HG02798 (cell line): Measurements from ENCODE around the gene MAP2.

Experiments used
- ATAC-seq: cut with Tn5 transposase; IDR thresholded peaks from one replicate; pipeline ENCODE4 v1.9.1; 2021; ENCODE audit warnings: mild to moderate bottlenecking; ENCODE audit not compliant: unreplicated experiment, poor library complexity

The MAP2 gene

DNA sequence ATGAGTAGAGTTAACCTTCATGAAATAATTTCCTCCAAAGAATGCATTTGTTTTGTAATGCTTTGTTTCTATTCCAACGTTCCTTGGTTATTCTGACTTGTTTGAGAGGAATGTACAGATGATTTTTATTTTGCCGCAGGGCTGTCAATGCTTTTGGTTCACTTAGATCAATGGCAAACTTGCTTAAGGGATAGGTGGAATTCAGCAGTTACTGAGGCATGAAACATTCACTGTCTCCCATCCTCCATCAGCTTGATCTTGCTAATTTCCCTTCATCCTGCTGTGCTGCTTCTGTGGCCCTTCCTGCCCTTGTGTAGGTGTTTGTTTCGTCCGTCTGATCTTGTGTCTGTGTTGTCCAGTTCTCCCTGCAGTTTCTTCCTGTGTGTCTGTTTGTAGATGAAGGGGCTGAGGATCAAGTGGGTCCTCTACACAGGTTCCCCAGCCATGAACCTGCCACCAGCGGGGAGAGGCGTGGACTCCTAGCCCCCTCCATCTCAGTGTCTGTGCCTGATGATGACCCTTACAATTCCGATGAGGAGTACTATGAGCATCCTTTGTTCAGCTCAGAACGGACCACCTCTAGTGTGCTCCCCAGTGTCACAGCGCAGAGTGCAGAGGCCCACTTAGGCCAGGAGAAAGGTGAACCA, 263.6 kb downstream of the MAP2 start:
- no peak for ATAC-seq

DNA sequence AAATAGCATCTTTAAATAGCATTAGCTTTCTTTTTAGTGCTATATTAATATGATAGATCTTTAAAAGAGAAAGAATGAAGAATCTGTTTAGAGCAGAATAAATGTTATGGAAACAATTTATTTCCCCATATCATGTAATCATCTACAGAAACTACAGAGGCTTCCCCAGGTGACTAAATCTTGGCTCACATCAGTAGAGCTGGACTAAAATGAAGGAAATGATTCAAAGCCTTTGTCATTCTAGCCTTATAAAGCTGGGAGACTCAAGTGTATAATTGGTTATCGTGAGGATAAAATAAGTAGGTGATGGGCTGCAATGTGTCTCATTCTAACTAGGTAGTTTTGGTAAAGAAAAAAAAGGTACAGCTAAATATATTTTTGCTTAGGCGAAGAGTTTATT, 264.5 kb downstream of the MAP2 start:
- no peak for ATAC-seq

DNA sequence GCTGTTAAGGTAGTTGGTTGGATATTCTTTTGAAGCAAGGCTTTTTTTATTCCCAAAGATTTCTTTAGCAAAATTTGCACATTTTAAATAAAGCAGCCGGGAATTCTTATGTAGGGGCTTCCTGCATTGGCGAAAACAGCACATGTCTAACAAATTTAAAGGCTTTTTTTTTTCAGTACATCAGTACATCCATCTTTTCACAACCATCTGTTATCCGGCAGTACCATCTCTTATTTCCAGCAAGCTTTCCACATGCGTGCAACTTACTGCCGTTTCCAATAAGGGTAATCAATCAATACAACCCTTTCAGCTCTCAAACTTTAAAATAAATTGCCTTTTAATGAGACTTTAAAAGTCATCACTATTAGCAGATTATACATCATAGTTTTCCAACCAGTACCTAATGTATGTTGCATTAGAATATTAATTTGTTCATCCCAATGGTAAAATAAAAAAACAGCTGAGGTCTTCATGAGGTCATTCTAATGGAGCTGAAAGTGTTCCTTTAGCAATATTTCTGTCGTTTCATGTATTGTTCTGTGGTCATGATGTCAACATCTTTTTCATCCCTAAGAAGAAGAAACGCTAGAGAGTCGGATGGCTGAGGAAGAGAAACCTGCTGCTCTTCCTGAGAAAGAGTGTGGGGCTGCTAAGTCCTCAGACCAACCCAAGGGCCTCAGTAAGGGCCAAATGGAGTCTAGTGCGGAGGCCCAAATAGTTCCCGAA, 266.3 kb downstream of the MAP2 start:
- ATAC-seq = no peak

DNA sequence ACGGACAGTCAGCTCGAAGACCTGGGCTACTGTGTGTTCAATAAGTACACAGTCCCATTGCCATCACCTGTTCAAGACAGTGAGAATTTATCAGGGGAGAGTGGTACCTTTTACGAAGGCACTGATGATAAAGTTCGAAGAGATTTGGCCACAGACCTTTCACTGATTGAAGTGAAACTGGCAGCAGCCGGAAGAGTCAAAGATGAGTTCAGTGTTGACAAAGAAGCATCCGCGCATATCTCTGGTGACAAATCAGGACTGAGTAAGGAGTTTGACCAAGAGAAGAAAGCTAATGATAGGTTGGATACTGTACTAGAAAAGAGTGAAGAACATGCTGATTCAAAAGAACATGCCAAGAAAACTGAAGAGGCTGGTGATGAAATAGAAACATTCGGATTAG, 270.9 kb downstream of the MAP2 start:
- ATAC-seq = peak; percentile 28

DNA sequence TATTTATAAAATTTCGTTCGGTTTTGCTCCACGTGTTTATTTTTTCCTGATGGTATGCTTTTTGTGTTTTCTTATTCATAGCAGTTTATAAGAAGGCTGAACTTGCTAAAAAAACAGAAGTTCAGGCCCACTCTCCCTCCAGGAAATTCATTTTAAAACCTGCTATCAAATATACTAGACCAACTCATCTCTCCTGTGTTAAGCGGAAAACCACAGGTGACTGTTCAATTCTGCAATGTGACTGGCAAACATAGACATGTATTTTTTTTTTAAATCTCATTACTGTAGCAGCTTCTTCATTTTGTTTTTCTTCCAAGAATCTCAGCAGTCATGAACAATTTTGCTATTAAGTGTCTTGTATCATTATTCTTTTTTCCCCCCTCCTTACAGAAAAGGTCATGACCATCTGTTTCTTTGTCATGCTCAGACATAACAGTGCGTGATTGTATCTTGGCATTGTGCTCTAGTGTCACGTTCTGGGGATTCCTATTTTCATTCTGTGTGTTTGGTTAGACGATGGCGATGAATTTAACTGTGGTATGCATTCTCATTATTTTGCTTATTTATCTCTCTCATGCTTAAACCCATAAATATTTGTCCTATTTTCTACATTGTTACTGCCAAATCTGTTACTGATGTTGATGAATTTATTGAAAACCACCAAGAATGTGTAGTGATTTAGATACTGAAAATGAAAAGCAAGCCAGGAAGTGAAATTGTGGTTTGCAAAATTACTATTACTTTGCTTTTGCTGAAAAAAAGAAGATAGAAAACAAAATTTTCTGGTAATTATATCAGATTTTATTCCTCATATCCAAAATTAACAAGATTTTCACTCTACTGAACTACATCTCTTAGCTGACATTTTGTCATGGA, 273.2 kb downstream of the MAP2 start:
- peak; percentile 50 for ATAC-seq

DNA sequence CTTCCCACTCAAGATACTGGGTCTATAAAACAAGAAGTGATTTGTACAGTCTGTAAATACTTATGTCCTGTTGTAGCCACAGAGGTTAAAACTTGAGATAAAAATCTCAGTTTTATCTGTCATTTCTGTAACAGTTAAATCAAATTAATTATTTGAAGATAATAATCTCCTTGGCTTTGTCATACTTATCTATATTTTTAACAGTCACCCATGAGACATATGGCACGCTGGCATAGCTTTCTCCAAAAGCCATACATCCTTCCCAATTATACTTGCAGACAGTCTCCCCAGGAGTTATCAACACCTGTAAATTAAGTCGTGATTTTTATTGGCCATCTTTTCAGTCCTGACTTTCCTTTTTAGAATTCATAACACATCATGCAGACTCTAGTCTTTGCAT, 278.9 kb downstream of the MAP2 start:
- ATAC-seq = no peak

DNA sequence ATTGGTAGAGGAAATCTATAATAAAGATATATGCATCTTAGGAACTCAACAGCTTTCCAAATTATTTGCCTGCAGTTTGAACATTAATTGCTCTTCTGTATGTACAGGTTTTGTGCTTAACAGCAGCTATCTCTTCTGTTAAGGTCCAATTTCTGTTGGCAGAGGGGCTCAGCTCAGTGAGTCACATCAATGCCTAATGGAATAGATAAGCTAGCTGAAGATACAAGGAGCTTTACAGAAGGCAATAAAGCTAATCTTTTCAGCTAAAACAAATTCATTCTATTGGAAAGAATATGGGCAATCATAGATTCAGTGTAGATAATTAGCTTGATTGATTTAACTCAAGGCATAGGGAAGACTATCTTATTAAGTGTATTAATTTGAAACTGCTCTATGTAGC, 289.4 kb downstream of the MAP2 start:
- no peak for ATAC-seq

DNA sequence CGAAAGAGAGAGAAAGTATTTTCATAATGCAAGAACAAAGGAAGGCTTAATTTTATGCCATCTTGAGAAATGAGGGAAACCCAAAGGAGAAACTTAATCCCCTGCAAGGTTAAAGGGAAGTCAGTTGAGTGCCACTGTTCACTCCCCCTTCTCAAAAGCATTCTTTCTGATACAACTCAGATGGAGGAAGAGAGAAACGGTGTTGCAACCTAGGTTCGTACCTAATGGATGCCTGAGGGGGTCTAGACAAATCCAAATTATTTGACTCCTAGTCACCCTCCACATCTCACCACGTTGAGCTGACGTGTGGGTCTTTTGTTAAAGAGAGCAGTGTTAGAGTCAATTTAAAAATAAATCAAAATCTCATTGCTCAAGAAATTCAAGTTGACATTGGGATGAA, 295.2 kb downstream of the MAP2 start:
- no peak for ATAC-seq

DNA sequence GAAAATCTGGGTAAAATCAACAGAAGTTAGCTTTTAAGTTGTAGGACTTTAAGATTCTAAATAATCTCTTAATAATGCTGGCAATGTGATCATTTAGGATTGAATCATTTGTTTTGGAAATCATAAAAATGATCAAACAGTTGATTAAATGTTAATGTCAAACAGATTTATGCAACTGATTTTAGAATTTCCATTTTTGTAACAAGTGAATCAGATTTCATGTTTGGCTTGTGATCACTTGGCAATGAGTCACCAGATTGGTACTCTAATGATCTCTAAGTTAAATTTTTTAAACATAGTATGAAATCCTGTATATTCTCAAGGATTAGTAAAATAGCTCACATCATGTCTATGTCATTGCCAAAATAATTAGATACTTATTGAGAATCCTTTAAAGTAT, 297.6 kb downstream of the MAP2 start:
- no peak for ATAC-seq

DNA sequence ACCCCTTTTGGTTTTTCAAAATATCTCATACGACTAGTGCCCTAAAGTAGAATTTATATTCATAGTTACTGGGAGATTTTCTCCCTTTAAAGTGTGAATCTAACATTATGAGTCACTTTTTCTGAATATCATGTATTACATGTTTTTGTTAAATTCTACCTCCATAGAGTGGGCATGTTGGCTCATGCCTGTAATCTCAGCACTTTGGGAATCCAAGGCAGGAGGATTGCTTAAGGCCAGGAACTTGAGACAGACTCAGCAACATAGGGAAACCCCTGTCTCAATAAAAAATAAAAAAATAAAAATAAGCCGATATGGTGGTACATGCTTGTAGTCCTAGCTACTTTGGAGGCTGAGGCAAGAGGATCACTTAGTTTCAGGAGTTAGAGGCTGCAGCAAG, 302.5 kb downstream of the MAP2 start:
- no peak for ATAC-seq

DNA sequence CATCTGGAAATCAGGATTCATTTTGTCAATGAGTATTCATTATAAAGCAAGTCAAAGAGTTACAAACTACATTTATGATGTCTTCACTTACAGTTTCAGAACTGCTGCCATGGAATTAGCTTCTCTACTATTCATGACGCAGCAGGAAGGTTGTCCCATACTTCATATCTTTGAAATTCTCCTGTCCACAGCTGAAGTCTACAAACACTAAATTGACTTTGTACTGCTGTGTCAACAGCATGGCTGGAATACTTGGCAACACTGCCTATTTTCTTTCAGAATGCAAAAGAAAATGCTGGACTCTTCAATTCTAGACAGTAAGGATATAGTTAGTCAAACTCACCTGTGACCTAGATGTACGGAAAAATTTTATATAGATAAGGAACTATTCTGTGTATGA, 303.2 kb downstream of the MAP2 start:
- no peak for ATAC-seq

DNA sequence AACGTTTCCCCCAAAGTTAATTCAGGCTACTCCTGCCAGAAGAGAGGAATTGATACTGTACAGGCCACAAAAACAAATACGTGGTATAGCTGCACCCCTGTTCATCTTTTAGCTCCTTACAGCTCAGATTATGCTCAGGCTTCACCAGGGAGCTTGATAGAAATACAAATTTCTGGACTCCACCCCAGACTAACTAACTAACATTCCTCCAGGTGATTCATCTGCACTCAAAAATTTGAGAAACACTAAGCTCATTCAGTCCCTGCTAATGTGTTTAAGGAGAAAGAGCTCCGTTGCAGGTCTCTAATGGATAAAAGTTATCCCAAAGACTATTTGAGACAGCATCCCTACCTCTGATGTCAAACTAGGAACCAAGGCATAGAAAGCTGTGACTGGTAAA, 311.0 kb downstream of the MAP2 start:
- ATAC-seq = no peak

DNA sequence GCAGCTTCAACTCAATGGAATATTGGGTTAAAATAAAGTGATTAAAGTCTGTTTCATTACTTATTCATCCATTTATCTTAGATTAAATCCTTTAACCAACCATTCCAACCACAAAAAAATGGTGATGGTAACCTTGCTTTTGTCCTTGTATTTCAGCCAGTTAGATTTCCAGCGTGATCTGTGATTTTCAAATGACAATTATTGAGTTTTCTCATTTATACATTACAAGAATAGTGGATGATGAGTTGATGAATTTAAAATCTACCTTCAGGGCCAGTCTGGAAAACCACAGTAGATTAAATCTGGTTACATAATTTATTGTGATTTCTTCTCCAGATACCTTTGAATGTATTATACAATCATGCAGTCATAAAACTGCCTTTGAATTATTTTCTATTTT, 318.1 kb downstream of the MAP2 start:
- ATAC-seq = no peak

DNA sequence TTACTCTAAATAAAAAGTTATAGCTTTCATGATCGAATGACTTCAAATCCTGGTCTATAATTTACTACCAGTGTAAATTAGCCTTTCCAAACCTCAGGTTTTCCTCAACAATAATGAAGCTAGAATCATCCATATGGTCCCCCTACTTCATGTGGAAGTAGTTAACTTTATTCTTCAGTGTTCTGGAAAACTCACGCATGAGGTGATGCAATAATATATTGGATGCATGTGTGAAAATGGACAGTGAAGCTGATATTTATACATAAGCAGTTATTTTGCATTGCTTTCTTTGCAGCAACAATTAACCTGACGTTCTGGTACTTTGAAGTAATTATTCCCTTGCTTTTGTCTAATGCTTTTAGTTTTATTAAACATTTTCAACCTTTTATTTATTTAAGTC, 329.2 kb downstream of the MAP2 start:
- no peak for ATAC-seq

DNA sequence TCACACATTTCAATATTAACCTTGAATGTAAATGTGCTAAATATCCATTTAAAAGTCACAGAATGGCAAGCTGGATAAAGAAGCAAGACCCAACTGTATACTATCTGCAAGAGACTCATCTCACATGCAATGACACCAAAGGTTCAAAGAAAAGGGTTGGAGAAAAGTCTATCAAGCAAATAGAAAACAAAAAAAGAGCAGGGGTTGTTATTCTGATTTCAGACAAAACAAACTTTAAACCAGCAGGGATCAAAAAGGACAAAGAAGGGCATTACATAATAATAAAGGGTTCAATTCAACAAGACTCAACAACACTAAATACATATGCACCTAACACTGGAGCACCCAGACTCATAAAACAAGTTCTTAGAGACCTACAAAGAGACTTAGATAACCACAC, 333.3 kb downstream of the MAP2 start:
- no peak for ATAC-seq

DNA sequence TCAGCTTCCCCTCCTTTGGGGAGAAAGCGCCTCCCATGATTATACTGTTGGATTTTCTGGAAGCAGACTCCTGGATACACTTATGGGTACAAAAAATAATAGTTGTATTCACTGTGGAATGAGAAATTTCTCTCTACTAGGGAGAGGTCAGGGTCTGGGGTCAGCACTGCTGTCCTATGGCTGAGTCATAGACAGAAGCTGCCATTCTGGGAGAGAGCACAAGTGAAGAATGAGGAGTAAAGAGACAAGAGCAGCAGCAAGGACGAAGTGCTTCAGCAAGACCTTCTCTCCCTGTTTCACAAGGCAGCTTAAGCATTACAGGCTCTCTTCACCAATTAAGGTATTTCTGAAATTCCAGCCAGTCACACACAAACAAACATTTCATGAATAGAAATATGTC, 337.7 kb downstream of the MAP2 start:
- ATAC-seq = no peak

DNA sequence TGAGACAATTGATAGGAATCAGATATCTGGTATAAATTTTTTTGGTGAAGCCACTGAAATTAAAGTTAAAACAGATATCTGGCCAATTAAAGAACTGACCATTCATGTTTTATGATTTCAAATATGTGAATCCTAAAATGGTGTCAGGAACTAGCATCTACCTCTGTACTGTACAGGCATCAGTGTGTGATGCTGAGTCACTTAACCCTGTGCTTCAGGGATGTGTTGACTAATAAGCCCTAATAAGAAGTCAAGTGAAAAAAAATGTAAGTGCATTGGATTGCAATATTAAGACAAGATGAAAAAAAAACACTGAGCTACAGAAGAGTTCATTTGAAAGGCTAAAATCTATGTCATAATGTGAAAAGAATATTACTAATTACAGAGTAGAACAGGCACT, 338.7 kb downstream of the MAP2 start:
- ATAC-seq = no peak

DNA sequence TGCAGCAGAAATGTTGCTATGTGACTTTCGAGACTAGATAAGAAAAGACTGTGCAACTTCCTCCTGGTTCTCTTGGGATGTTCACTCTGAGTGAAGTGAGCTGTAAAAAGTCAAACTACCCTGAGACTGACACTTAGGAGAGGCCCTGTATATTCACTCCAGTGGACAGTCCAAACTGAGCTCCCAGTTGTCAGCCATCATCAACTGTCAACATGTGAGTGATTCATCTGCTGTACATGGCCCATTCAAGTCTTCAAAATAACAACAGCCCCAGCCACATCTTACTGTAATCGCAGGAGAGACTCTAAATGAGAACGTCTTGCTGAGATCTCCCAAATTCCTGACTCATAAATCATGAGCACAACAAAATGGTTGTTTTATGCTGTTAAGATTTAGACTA, 339.3 kb downstream of the MAP2 start:
- ATAC-seq = no peak

DNA sequence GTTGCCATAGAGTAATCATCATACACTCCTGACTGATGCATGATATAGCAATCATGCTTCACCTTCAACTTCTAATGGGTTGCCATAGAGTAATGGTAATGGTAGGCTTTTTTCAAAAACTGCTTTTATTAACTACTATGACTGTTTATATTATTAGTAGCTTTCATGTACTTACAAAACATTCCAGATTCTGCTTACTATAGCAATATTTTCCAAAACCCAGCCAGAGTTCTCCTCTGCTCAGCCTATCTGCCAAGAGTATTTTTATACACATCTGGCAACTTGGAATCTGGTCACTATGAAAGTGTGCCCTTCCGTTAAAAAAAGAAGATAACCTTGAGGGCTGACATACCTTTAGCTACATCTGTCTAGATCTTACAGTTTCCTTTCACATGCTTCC, 342.8 kb downstream of the MAP2 start:
- ATAC-seq = no peak

DNA sequence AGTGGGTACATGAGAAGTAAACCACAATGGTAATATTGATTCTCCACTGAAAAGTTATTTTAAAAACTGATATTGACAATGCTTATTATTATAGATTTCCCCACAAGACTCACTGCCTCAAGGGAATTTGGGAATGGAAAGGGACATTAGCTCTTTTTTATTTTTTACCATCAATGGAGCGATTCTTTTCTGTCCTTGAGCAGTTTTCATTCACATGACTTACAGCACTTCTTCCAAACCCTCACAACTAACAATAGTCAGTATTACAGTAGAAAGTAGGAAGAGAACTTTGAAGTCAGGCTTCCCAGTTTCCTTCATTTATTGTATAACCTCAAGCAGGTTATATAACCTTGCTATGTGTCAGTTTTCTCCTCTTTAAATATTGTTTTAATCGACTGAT, 343.5 kb downstream of the MAP2 start:
- no peak for ATAC-seq

DNA sequence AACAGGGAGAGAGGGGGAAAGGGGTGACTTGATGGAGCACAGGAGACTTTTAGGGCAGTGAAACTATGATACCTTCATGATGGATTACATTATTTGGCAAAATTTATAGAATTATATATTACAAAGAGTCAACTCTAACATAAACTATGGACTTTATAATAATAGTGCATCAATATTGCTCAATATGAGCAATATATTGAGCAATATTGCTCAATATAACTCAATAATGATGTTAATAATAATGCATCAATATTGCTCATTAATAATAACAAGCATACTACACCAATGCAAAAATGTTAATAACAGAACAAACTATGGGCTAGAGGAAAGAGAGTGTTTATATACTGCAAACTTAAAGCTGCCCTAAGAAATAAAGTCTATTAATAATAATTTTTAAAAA, 344.7 kb downstream of the MAP2 start:
- ATAC-seq = no peak
